Neural progenitor cell (in vitro differentiated cells): ENCODE measurements around the gene SPTSSB.

Experiments
- CTCF ChIP-seq: fragments of 200-600 bp; sonication (generic); IDR thresholded peaks from 2 replicates; pipeline ENCODE4 v1.5.1; 2017; ENCODE audit warnings: antibody characterized with exemption, mild to moderate bottlenecking
- EZH2 ChIP-seq: fragments of 200-600 bp; sonication (generic); IDR thresholded peaks from 2 replicates; pipeline ENCODE4 v1.6.1; 2017; ENCODE audit warnings: antibody characterized with exemption, mild to moderate bottlenecking, moderate library complexity
- EZH2phosphoT487 ChIP-seq: fragments of 200-600 bp; sonication (generic); IDR thresholded peaks from 2 replicates; pipeline ENCODE4 v1.6.1; 2017; ENCODE audit warnings: antibody characterized with exemption

GRCh38 chr3:161342629-161343028 is 28.7 kb downstream of the SPTSSB start:
- TF ChIP-seq CTCF, result no peak
- no peak for TF ChIP-seq EZH2
- TF ChIP-seq EZH2phosphoT487, result no peak
